DLD1 (cell line): ENCODE data around the gene INCENP.
"Not testable (repeated sequence)": the region's sequence is repeated elsewhere in the genome, so short reads cannot be mapped to it uniquely, and the experiment has no call there.

ENCODE experiments used
- in situ Hi-C: cut with HindIII; loops from 2 replicates; pipeline ENCODE4 v1.10.0; 2017; ENCODE audit warnings: low sequenced_read_pairs

The INCENP gene

GRCh38 chr11:62166371-62166770 lies 42.6 kb downstream of the INCENP start:
- in situ Hi-C loops, result no loop called here

- in situ Hi-C loops, result no loop called here
Measured at GRCh38 chr11:62169448-62169847, 45.6 kb downstream of the INCENP start.

GRCh38 chr11:62169935-62170334 lies 46.1 kb downstream of the INCENP start:
- in situ Hi-C loops, result no loop called here

GRCh38 chr11:62171261-62171723 lies 47.5 kb downstream of the INCENP start:
- in situ Hi-C loops, result no loop called here

GRCh38 chr11:62172294-62172693 lies 48.5 kb downstream of the INCENP start:
- in situ Hi-C loops, result no loop called here

GRCh38 chr11:62176766-62177165 lies 53.0 kb downstream of the INCENP start:
- in situ Hi-C loops, result no loop called here

- in situ Hi-C loops, result no loop called here
Measured at GRCh38 chr11:62179995-62180394, 56.2 kb downstream of the INCENP start.

GRCh38 chr11:62181097-62181496 lies 57.3 kb downstream of the INCENP start:
- in situ Hi-C loops, result no loop called here

GRCh38 chr11:62182147-62182891 lies 58.5 kb downstream of the INCENP start:
- in situ Hi-C loops, result no loop called here

- in situ Hi-C loops, result no loop called here
Measured at GRCh38 chr11:62186195-62186594, 62.4 kb downstream of the INCENP start.

- in situ Hi-C loops, result no loop called here
Measured at GRCh38 chr11:62190011-62190410, 66.2 kb downstream of the INCENP start, which contains the start of gene SCGB1D1. TSS of gene SCGB1D1 (plus strand) at chr11:62190216. CDS start at chr11:62190285, 69 bp downstream.

- in situ Hi-C loops, result no loop called here
Measured at GRCh38 chr11:62193952-62194351, 70.1 kb downstream of the INCENP start.

GRCh38 chr11:62195010-62195409 lies 71.2 kb downstream of the INCENP start:
- in situ Hi-C loops, result not testable (repeated sequence)

- in situ Hi-C loops, result no loop called here
Measured at GRCh38 chr11:62195945-62196344, 72.1 kb downstream of the INCENP start.

- in situ Hi-C loops, result not testable (repeated sequence)
Measured at GRCh38 chr11:62197400-62197799, 73.6 kb downstream of the INCENP start.

- in situ Hi-C loops, result no loop called here
Measured at GRCh38 chr11:62201376-62201775, 77.6 kb downstream of the INCENP start.
